Fibroblast of lung (primary cell): ENCODE results near the gene SOX2. TPM values are rescaled to one million over a fixed set of nuclear protein-coding genes. Genes with fewer than 3 reads are reported as not detected.

ENCODE experiments used
- DNase-seq, 2 donors: peaks; one replicate each; pipeline versions ENCODE4 v3.0.0 to v3.0.0-alpha.2; 2010; ENCODE audit warnings: low read depth in 2 of 2
- H2AFZ ChIP-seq: 2 replicates; pipeline ENCODE4 v1.5.1; 2012; ENCODE audit warnings: low read length, control low read depth, inconsistent platforms
- H3K27ac ChIP-seq: 2 replicates; pipeline ENCODE4 v1.5.1; 2011; ENCODE audit warnings: low read length, control low read depth; ENCODE audit not compliant: insufficient read depth
- H3K27me3 ChIP-seq: 2 replicates; pipeline ENCODE4 v1.5.1; 2011; ENCODE audit warnings: mild to moderate bottlenecking, low read length; ENCODE audit not compliant: control insufficient read depth, insufficient read depth
- H3K36me3 ChIP-seq: 2 replicates; pipeline ENCODE4 v1.5.1; 2011; ENCODE audit warnings: low read length; ENCODE audit not compliant: control insufficient read depth, insufficient read depth
- H3K4me1 ChIP-seq: 2 replicates; pipeline ENCODE4 v1.5.1; 2011; ENCODE audit warnings: low read length; ENCODE audit not compliant: control insufficient read depth, insufficient read depth; ENCODE audit errors: extremely low read depth
- H3K4me2 ChIP-seq: 2 replicates; pipeline ENCODE4 v1.5.1; 2011; ENCODE audit warnings: low read length, control low read depth; ENCODE audit not compliant: insufficient read depth; ENCODE audit errors: extremely low read depth
- H3K4me3 ChIP-seq, 4 experiments: fragments of 200-600 bp in 1 of 4; sonication (generic) in 1 of 4; replicated peaks in 1 of 4; 2 replicates each; pipeline ENCODE4 v1.5.1; 2011 to 2016; ENCODE audit warnings: low read length in 4 of 4, low read depth in 3 of 4, mild to moderate bottlenecking in 3 of 4, control low read depth in 2 of 4, inconsistent platforms in 1 of 4, mixed read lengths in 1 of 4; ENCODE audit not compliant: insufficient read depth in 1 of 4; ENCODE audit errors: control extremely low read depth in 1 of 4
- H3K79me2 ChIP-seq: 2 replicates; pipeline ENCODE4 v1.5.1; 2012; ENCODE audit warnings: mild to moderate bottlenecking, low read length, inconsistent platforms; ENCODE audit not compliant: control insufficient read depth, insufficient read depth
- H3K9ac ChIP-seq: 2 replicates; pipeline ENCODE4 v1.5.1; 2011; ENCODE audit warnings: mild to moderate bottlenecking, low read length, control low read depth; ENCODE audit not compliant: insufficient read depth
- H3K9me3 ChIP-seq: 2 replicates; pipeline ENCODE4 v1.5.1; 2012; ENCODE audit warnings: low read depth, low read length; ENCODE audit not compliant: control insufficient read depth, insufficient read depth
- H4K20me1 ChIP-seq: 2 replicates; pipeline ENCODE4 v1.5.1; 2011; ENCODE audit warnings: low read length; ENCODE audit not compliant: control insufficient read depth, insufficient read depth; ENCODE audit errors: extremely low read depth
- CTCF ChIP-seq, 2 donors: IDR thresholded peaks in 1 of 2; conservative IDR thresholded peaks in 1 of 2; 1 replicate in 1 of 2; 2 replicates in 1 of 2; pipeline ENCODE4 v1.5.1; 2011 to 2012; ENCODE audit warnings: low read length in 2 of 2, control low read depth in 1 of 2, inconsistent platforms in 1 of 2, low read depth in 1 of 2, mild to moderate bottlenecking in 1 of 2
- EZH2 ChIP-seq: IDR thresholded peaks from 2 replicates; pipeline ENCODE4 v1.5.1; 2012; ENCODE audit warnings: low read length, control low read depth, mild to moderate bottlenecking; ENCODE audit errors: missing control alignments
- polyA plus RNA-seq, 2 donors: library from polyadenylated mRNA; depleted of rRNA in 1 of 2; stranded (reverse) in 1 of 2; unstranded in 1 of 2; fragments of >200 nt; gene quantifications; 2 replicates each; pipeline ENCODE4 v1.2.1, GENCODE V29; 2011 to 2012; ENCODE audit warnings: missing spikeins in 1 of 2
- total RNA-seq: library from RNA; depleted of rRNA; stranded (reverse); fragments of >200 nt; gene quantifications from 2 replicates; pipeline ENCODE4 v1.2.1, GENCODE V29; 2014

The SOX2 gene
- total and polyA plus RNA-seq, 2 donors (not counting 1 experiment from before 2014, with no cell fraction given): not detected

GRCh38 chr3:181721046-181721875 lies 9.5 kb downstream of the SOX2 start:
- Histone ChIP-seq H3K79me2 (no peaks in the 10 kb centered on the region), H3K4me1 (no peaks in the 10 kb centered on the region), H3K36me3 (no peaks in the 10 kb centered on the region), H4K20me1 (peaks cover 2% of the 10 kb centered on the region), H3K4me2 (no peak overlapping the region), H3K9me3 (no peaks in the 10 kb centered on the region), H3K27me3 (peaks cover 29% of the 10 kb centered on the region), H2AFZ (no peak overlapping the region), H3K9ac (no peak overlapping the region), H3K4me3 (no peak overlapping the region), H3K27ac (no peak overlapping the region)
- DNase-seq: no peak
- no peak for TF ChIP-seq EZH2

GRCh38 chr3:181722156-181722555 lies 10.4 kb downstream of the SOX2 start:
- Histone ChIP-seq H3K27ac (no peak overlapping the region), H3K27me3 (peaks cover 37% of the 10 kb centered on the region), H3K9me3 (no peaks in the 10 kb centered on the region), H3K9ac (no peak overlapping the region), H4K20me1 (peaks cover 2% of the 10 kb centered on the region), H3K4me1 (no peaks in the 10 kb centered on the region), H3K79me2 (no peaks in the 10 kb centered on the region), H3K36me3 (no peaks in the 10 kb centered on the region), H2AFZ (no peak overlapping the region), H3K4me2 (no peak overlapping the region), H3K4me3 (no peak overlapping the region)
- DNase-seq: no peak
- TF ChIP-seq CTCF (conservative IDR thresholded peaks at IDR 0.05 in 1 of 2, IDR thresholded peaks at IDR 0.05 in 1 of 2; ENCODE audit: low read depth in 1 of 2, low read length in 2 of 2): no peak
- no peak for TF ChIP-seq EZH2

GRCh38 chr3:181722766-181723425 lies 11.2 kb downstream of the SOX2 start:
- Histone ChIP-seq H4K20me1 (no peaks in the 10 kb centered on the region), H3K27ac (no peak overlapping the region), H3K27me3 (peaks cover 44% of the 10 kb centered on the region), H3K4me2 (no peak overlapping the region), H3K4me3 (no peak overlapping the region), H3K4me1 (no peaks in the 10 kb centered on the region), H3K9me3 (no peaks in the 10 kb centered on the region), H2AFZ (no peak overlapping the region), H3K79me2 (no peaks in the 10 kb centered on the region), H3K9ac (no peak overlapping the region), H3K36me3 (no peaks in the 10 kb centered on the region)
- no peak for DNase-seq
- no peak for TF ChIP-seq CTCF (conservative IDR thresholded peaks at IDR 0.05 in 1 of 2, IDR thresholded peaks at IDR 0.05 in 1 of 2; ENCODE audit: low read depth in 1 of 2, low read length in 2 of 2)
- no peak for TF ChIP-seq EZH2
